GM21390 (cell line): ENCODE data around the gene TSPAN4.

Experiments
- ATAC-seq: cut with Tn5 transposase; IDR thresholded peaks from one replicate; pipeline ENCODE4 v1.9.1; 2021; ENCODE audit not compliant: unreplicated experiment

The TSPAN4 gene

DNA sequence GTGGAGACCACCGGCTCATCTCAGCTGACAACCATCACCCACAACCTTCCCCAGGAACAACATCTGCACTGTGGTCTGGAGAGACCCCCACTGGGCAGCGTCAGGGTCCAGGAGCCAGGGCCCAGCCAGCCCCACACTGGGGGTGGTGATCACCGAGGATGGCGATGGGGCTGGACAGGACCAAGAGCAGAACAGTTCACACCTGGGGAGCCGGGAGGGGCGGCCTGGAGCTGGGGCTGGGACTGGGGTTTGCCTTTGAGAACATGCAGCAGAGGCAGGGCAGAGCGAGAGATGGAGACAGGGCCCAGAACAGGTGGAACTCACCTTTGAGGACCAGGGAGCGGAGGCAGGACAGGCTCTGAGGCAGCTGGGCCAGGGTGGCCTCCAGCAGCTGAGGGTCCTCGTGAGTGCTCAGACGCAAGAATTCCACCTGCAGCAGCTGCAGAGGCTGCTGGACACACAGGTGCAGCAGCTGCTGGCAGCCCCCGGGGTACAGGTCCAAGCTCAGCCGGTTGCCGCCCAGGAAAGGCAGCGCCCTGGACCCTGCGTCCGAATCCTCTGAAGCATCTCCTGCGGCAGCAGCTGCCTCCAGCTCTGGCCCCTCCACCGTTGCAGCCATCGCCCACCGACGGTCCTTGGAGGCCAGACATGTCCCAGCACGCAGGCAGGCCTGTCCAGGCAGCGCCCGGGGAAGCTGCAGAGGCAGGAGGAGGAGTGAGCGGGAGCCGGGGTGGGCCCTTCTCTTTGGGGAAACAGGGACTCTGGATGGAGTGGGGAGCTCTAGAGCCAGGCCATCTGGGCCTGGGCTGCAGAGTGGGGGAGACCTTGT, 38.7 kb upstream of the TSPAN4 start:
- ATAC-seq: no peak

DNA sequence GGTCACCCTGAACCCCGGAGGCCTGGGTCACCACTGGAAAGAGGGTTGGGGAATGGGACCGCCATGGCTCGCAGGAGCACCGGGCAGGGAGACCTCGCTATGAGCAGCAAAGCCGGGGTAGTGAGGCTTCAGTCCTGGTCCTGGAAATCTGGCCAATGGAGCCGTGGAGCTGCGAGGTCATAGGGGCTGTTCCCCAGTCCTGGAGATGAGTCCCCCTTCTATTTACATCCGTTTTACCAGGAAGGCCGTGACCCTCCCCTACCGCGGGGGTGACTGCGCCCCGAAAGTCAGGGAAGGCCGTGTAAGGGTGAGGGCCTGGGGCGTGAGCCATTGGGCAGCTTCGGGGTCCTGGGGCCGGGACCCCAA, 38.1 kb upstream of the TSPAN4 start:
- ATAC-seq: no peak

DNA sequence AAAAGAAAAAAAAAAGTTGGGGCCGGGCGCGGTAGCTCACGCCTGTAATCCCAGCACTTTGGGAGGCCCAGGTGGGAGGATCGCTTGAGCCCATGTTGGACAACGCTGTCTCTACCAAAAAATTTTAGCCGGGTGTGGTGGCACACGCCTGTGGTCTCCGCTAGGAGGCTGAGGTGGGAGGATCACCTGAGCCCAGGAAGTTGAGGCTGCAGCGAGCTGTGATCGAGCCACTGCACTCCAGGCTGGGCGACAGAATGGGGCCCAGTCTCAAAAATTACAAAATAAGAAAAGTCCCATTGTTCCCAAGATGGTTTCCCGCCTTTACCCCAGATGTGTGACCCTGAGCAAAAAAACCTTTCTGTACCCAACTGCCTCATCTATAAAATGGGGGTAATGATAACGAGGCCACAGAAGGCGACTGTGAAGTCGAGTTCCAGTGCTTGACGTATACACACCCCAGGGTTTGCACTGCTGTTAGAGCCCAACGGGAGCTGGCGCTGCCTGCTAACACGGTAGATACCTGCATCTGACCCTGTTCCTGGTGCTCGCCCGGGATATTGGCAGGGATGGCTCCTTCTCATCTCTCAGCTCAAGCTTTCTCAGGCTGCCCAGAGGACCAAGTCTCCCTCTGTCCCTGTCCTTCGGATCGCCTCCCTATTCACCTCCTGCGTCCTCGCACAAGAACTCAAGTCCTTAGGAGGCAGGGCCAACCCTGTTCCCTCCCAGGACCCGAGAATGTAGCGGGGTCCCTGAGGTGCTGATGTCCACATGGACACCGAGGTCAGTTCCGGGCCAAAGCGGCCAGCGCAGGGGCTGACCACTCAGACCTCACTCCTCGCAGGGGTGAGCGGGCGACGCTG, 34.0 kb upstream of the TSPAN4 start:
- no peak for ATAC-seq

DNA sequence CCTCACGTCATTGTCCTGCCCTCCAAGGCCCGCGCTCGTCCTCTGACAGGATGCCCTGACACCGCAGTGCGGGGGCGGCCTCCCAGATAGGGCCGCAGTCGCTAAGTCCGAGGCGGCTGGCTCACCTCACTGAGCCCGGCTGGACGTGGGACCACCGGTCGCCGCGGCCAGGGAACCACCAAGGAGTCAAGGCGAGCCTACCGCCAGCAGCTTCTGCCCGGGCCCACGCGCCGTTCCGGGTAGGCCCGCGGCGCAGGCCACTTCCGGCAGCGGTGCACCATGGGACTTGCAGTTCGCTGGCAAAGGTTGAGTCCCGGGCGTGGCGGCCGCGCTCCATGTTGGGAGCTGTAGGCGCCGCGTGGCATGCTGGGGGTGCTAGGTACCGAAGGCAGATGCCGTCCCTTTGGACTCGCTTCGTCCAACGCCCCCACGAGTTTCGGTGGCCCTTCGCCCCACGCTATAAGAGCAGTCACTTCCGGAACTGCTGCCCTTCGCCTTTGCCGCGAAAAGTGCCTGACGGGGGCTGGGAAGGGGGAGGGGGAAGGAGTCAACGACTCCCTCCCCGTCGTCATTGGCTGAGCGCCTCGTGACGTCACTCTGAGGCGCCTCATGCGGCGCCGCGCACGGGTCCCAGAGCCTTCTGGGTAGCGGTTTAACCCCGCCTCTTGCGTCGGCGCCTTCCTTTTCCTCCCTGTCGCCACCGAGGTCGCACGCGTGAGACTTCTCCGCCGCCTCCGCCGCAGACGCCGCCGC, 33.2 kb upstream of the TSPAN4 start, which contains the start of gene RPLP2:
Gene RPLP2, plus strand, starts transcription at position 681 of the 753 bp plus-strand sequence. CDS start 268 bp downstream, outside the sequence.
- peak; percentile 70 for ATAC-seq

DNA sequence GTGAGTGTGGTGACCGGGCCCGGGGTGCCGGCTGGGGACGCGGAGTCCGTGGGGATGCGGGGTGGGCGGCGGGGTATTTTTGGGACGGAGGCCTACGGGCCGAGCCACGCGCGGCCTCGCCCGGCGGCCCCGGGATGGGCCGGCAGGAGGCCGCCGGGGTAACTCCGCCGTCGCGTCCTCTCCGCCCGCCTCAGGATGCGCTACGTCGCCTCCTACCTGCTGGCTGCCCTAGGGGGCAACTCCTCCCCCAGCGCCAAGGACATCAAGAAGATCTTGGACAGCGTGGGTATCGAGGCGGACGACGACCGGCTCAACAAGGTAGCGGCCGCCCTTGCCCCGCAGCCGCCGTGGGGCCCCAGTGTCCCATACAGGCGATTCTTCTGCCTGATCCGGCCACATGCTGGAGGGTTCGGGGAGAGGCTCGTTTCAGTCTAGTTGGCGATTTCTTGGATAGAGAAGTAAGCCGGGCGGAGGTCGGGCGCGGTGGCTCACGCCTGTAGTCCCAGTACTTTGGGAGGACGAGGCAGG, 32.5 kb upstream of the TSPAN4 start:
- ATAC-seq: no peak

DNA sequence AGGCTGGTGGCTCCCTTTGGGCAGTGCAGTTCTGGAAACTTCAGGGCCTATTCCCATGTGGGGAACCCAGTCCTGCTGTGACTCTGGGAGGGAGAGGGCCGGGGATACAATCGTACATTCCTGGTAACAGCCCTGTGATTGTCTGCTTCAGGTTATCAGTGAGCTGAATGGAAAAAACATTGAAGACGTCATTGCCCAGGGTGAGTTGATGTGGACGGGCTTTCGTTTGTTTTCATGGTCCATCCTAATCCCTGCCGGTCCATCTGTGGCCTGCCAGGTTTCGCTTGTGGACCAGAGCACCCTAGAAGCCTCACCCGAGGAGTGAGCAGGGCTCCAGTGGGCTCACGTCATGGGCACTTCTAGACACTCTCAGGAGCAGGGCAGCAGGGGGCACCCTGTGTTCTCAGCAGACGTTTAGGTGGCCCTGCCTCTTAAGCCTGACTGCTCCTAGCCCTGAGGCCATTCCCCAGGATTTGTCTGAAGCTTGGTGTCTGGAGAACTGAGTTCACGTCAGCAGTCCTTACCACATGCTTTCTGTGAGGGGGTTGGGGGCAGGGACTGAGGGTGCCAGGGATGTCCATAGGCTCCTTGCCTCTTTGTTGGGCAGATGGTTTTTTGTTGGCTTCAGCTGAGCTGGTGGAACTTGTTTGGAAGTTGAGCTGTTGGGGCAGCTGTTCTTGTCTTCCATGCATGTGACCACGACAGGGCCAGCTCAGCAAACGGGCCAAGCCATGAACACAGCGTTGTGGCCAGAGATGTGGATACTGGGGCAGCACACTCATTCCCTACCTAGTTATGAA, 31.0 kb upstream of the TSPAN4 start:
- no peak for ATAC-seq

DNA sequence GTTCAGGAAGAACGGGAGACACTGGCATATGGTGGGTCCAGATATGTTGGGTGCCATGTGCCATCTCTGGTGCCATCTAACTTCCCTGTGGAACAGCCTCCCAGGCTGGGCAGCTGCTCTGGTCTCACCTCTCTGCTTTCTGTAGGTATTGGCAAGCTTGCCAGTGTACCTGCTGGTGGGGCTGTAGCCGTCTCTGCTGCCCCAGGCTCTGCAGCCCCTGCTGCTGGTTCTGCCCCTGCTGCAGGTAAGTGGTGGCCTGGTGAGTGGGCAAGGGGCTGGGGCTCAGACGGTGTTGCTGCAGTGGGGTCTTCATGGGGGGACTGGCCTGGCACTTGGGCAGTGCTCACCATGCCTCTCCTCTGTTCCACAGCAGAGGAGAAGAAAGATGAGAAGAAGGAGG, 30.3 kb upstream of the TSPAN4 start:
- ATAC-seq: no peak

DNA sequence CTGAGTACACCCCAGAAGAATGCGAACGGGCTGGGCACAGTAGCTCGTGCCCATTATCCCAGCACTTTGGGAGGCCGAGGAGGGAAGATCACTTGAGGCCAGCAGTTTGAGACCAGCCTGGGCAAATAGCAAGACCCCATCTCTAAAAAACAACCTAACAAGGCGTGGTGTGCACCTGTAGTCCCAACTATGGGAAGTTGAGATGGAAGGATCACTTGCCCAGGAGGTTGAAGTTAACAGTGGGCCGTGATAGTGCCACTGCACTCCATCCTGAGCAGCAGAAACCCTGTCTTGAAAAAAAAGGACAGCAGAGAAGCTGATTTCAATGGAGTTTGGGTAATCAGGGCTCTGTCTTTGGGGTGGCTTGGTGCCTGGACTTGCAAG, 29.6 kb upstream of the TSPAN4 start:
- ATAC-seq: no peak

DNA sequence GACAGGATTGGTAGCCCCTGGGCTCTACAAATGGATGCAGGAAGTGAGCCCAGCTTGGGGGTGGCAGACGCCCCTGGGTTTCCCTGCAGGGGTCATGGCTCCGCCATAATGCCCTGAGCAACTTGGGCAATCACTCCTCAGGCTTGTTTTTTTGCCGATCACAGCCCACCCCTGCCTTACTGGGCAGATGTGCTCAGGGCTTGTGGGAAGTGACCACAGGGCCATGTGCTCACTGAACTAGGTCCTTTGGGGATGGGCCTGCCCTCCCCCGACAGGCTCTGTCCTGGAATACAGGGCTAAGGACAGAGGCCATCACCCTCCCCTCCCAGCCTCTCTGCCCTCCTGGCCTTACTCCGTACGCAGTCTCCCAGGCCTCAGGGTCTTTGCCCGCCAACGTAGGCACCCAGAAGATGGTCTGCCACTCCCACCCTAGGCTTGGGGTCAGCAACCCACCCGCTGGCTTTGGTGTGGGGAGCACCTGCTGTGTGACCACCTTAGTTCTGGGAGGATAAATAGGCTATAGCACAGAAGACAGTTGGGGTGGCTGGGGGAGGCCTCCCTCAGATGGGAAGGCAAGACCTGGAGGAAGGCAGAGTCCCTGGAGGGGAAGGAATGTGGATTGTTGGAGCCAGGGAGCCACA, 29.1 kb upstream of the TSPAN4 start:
- no peak for ATAC-seq

DNA sequence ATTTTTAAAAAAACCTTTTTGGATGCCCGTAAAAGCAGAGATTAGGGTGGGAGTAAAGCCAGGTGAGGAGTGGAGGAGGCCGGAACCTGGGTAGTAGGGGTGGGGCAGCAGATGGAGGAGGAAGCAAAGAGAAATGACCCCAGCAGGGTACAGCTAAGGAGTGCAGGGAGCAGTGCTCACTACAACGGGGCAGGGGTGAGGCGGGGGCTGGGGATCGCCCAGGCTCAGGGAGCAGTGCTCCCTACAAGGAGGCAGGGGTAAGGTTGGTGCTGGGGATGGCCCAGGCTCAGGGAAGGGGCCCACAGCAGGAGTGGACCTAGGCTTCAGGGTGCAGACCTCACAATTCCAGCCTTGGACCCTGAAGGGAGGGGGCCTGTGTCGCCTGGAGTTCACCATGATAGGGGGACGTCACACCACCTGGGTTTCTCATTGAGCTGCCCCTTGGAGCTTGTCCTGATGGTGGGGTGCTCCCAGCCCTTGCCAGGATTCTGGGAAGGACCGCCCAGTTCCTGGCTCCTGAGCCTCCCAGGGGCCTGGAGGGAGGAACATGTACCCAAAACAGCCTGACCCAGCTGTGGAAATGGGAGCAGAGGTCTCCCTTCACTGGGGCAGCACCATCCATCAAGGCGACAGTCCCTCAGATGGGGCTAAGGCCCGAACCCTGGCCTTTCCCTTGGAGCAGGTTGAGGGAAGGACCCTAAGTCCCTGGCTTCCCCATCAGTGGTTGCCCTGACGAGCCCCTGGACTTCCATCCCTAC, 26.8 kb upstream of the TSPAN4 start:
- no peak for ATAC-seq

DNA sequence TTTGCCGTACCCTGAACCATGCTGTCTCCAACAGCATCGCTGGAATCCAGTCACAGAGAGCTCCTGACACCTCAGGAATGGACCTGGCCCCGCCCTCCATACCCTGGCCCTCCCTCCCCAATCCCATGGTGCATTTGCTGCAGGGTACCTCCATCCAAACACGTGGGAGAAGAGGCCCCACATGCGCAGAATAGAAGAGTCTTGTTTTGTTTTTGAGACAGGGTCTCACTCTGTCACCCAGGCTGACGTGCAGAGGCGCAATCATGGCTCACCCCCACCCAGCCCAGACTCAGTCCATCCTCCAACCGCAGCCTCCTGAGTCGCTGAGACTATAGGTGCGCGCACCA, 26.2 kb upstream of the TSPAN4 start:
- ATAC-seq: no peak

DNA sequence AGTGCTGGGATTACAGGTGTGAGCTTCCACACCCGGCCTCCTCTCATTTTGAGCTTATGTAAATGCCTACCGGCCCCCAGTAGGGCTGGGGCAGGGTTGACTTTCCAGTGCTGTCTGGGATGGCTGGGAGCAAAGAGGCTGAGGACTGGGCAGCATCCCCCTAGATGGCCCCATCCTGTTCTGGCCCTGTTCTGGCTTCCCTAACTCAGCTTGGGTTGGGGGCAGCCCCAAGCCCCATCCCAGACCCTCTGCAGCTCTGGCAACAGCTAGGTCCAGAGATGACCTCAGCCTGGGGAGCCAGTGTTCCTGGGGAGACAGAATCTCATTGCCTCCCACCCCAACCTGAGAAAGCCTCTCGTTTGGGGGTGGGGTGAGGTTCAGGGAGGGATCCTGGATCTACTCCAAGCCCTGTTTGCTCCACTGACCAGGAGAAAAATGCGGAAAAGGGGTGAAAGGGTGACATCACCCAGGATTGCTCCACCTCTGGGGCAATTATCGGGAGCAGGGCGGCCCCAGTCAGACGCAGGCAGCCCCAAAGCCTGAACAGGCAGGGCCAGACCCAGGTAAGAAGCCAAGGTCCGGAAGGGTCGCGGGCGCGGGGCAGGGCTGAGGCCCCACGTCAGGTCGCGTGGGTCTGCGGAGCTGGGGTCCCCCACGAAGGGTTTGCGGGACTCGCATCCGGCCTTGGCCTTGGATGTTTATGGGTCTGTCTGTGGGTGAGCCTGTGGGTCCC, 24.1 kb upstream of the TSPAN4 start, which contains the start of gene PNPLA2:
Gene PNPLA2, plus strand, starts transcription at position 519 of the 733 bp plus-strand sequence. CDS start 805 bp downstream, outside the sequence.
- no peak for ATAC-seq

DNA sequence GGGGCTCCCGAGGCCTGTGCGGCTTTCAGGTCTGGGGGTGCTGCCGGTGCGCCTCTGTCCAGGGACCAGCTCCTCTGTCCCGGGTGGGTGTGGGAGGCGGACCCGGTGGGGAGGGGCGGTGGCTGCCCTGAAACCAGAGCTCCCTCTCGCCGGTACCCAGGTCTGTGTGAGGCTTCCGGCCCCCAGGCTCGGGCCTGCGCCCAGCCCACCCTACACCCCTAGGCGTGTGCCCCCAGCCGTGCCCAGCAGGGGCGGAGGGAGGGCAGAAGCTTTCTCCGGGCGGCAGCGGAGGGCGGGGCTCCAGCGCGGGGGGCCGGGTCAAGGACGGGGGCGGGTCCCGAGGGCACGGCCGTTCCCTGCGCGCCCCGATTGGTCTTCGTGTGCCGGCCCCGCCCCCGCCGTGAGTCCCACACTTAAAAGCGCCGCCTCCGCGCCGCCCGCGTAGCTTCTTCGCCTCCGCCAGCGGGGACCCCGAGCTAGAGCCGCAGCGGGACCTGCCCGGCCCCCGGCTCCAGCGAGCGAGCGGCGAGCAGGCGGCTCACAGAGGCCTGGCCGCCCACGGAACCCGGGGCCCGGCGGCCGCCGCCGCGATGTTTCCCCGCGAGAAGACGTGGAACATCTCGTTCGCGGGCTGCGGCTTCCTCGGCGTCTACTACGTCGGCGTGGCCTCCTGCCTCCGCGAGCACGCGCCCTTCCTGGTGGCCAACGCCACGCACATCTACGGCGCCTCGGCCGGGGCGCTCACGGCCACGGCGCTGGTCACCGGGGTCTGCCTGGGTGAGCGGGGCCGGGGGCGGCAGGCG, 23.3 kb upstream of the TSPAN4 start:
- ATAC-seq: peak; percentile 65

DNA sequence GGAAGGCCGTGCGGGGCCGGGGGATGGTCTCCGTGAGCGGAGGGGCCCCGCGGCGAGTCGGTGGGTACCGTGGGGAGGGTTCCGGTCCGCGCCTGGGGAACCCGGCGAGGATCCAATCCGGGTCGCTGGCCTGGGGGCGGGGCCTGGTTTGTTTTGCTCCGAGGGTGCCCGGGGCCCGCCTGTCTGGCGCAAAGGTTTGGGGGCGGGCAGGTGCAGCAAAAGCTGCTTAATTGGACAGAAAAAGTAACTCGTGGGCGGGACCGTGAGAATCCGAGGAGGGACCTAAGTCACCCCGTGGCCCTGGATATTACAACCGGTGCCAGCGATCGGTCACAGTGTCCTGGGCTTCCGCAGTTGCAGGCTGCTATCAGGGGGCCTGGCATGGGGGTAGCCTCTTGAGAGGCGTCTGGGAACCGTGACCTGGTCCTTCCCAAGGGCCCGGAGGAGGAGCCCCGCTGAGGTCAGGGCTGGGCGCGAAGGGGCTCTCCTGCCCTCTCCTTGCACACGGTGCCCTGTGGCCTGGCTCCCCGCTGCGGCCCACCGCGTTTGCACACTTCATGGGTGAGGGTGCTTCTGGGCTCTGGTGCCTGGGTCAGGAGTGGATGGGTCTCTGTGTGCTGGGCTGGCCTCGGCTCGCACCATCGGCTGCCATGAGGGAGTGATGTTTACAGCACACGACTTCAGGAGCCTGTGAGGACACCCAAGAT, 22.6 kb upstream of the TSPAN4 start:
- peak; percentile 63 for ATAC-seq

DNA sequence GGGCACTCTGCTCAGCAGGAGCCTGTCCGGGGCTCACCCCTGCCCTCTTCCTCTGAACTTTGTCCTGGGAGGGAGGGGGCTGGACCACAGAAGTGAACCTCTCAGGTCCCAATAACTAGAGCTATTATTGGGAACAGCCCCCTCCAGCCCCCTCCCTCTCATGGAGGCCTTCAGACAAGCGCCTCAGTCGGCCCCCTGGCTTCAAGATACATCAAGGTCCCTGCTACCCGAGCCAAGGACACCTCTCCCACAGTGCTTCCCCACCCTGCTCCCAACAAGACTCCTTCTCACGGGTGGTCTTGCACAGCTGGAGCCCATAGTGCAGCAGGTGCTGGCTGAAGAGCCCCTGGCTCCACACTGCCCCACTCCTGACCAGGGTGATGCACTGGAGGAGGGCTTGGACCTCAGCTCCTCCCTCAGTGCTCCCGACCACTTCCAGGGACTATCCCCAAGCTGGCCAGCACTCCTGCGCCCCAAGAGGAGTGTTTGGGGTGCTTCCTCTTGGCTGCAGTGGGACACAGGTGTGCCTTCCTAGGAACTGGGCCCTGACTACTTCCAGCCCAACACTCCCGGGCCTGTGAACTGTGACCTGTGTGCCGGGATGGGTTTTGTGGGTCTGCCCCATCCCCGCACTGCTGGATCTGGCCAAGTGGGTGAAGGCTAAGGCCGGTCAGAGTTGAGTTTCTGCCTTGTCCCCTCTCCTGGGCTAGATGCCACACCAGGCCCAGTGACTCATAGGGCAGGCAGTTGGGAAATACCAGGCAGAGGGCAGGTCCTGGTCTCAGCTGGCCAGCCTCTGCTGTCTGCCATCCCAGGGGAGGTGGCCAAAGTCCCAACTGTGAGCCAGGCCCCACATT, 21.8 kb upstream of the TSPAN4 start:
- ATAC-seq: no peak
